Loucy (cell line): Measurements from ENCODE around the gene SH3BP4.

Experiments
- H2AFZ ChIP-seq: fragments of 200-600 bp; sonication (generic); 2 replicates; pipeline ENCODE4 v1.6.0; 2016; ENCODE audit warnings: antibody characterized with exemption, mild to moderate bottlenecking, low read length, moderate library complexity
- H3F3A ChIP-seq: fragments of 200-600 bp; 2 replicates; pipeline ENCODE4 v1.6.0; 2016; ENCODE audit warnings: antibody characterized with exemption, low read depth, mild to moderate bottlenecking
- H3K27me3 ChIP-seq: fragments of 200-600 bp; sonication (generic); 2 replicates; pipeline ENCODE4 v1.6.1; 2014; ENCODE audit warnings: low read length, mild to moderate bottlenecking; ENCODE audit not compliant: insufficient read depth, poor library complexity, severe bottlenecking
- H3K36me3 ChIP-seq: fragments of 200-600 bp; sonication (generic); 2 replicates; pipeline ENCODE4 v1.6.1; 2016; ENCODE audit warnings: low read length; ENCODE audit not compliant: insufficient read depth
- H3K4me1 ChIP-seq: fragments of 200-600 bp; sonication (generic); 2 replicates; pipeline ENCODE4 v1.5.1; 2014; ENCODE audit warnings: low read length, mild to moderate bottlenecking; ENCODE audit not compliant: insufficient read depth, poor library complexity, severe bottlenecking
- H3K4me2 ChIP-seq: fragments of 200-600 bp; sonication (generic); 2 replicates; pipeline ENCODE4 v1.6.0; 2014; ENCODE audit warnings: antibody characterized with exemption, low read length, low read depth, mild to moderate bottlenecking; ENCODE audit not compliant: poor library complexity, severe bottlenecking
- H3K4me3 ChIP-seq: fragments of 200-600 bp; sonication (generic); 2 replicates; pipeline ENCODE4 v1.5.1; 2014; ENCODE audit warnings: low read length, mild to moderate bottlenecking, mixed read lengths; ENCODE audit not compliant: poor library complexity, severe bottlenecking
- H3K79me2 ChIP-seq: fragments of 200-600 bp; sonication (generic); 2 replicates; pipeline ENCODE4 v1.6.1; 2014; ENCODE audit warnings: low read length; ENCODE audit not compliant: insufficient read depth
- H3K9ac ChIP-seq: fragments of 200-600 bp; sonication (generic); 2 replicates; pipeline ENCODE4 v1.6.0; 2014; ENCODE audit warnings: mild to moderate bottlenecking, low read depth, low read length, moderate library complexity; ENCODE audit not compliant: poor library complexity, severe bottlenecking
- H3K9me2 ChIP-seq: fragments of 200-600 bp; sonication (generic); replicated peaks from 2 replicates; pipeline ENCODE4 v1.6.1; 2016; ENCODE audit warnings: low read depth, low read length, mixed read lengths
- H3K9me3 ChIP-seq: fragments of 200-600 bp; sonication (generic); 2 replicates; pipeline ENCODE4 v1.6.1; 2014; ENCODE audit warnings: mild to moderate bottlenecking, antibody characterized with exemption, low read length, low read depth; ENCODE audit not compliant: insufficient read depth
- H4K20me1 ChIP-seq: fragments of 200-600 bp; sonication (generic); 2 replicates; pipeline ENCODE4 v1.6.0; 2014; ENCODE audit warnings: antibody characterized with exemption, low read length, mild to moderate bottlenecking; ENCODE audit not compliant: insufficient read depth, poor library complexity, severe bottlenecking
- EZH2phosphoT487 ChIP-seq: fragments of 200-600 bp; IDR thresholded peaks from 2 replicates; pipeline ENCODE4 v1.6.1; 2018; ENCODE audit warnings: antibody characterized with exemption, mild to moderate bottlenecking, moderate library complexity, borderline replicate concordance
- TF ChIP-seq, protein P1 (sequence below): fragments of 200-600 bp; sonication (generic); conservative IDR thresholded peaks from 2 replicates; pipeline ENCODE4 v1.5.1; 2014; ENCODE audit warnings: mild to moderate bottlenecking, antibody characterized with exemption, low read length

SH3BP4 gene

DNA sequence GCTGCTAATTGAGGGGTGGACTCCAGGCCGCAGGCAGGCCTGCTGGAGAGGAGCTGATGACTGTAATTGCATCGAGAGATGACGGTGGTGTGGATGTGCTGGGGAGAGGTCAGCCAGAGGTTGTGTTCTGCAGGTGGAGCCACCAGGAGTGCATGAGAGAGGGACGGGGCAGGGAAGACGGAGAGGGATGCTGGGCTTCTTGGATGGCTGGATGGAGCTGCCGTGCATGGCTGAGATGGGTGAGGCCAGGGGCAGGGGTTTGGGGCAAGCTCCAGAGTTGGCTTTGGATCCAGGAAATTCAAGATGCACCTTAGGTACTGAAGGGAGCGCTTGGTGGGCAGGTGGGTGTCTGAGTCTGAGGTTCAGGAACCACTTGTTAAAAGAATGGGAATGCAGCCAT lies 77.2 kb downstream of the SH3BP4 start:
- no peaks in the 10 kb centered on the region for H3K27me3 ChIP-seq
- TF ChIP-seq EZH2phosphoT487 = no peak
- TF ChIP-seq, protein P1, sequence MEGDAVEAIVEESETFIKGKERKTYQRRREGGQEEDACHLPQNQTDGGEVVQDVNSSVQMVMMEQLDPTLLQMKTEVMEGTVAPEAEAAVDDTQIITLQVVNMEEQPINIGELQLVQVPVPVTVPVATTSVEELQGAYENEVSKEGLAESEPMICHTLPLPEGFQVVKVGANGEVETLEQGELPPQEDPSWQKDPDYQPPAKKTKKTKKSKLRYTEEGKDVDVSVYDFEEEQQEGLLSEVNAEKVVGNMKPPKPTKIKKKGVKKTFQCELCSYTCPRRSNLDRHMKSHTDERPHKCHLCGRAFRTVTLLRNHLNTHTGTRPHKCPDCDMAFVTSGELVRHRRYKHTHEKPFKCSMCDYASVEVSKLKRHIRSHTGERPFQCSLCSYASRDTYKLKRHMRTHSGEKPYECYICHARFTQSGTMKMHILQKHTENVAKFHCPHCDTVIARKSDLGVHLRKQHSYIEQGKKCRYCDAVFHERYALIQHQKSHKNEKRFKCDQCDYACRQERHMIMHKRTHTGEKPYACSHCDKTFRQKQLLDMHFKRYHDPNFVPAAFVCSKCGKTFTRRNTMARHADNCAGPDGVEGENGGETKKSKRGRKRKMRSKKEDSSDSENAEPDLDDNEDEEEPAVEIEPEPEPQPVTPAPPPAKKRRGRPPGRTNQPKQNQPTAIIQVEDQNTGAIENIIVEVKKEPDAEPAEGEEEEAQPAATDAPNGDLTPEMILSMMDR = no peak
- H2AFZ ChIP-seq = no peak overlapping the region
- no peaks in the 10 kb centered on the region for H4K20me1 ChIP-seq
- H3K9me3 ChIP-seq = no peaks in the 10 kb centered on the region
- no peaks in the 10 kb centered on the region for H3K4me1 ChIP-seq
- no peaks in the 10 kb centered on the region for H3K9me2 ChIP-seq
- H3K79me2 ChIP-seq = no peaks in the 10 kb centered on the region
- H3K9ac ChIP-seq = no peak overlapping the region
- no peaks in the 10 kb centered on the region for H3F3A ChIP-seq
- H3K4me3 ChIP-seq = no peak overlapping the region
- H3K36me3 ChIP-seq = no peaks in the 10 kb centered on the region
- H3K4me2 ChIP-seq = no peak overlapping the region

DNA sequence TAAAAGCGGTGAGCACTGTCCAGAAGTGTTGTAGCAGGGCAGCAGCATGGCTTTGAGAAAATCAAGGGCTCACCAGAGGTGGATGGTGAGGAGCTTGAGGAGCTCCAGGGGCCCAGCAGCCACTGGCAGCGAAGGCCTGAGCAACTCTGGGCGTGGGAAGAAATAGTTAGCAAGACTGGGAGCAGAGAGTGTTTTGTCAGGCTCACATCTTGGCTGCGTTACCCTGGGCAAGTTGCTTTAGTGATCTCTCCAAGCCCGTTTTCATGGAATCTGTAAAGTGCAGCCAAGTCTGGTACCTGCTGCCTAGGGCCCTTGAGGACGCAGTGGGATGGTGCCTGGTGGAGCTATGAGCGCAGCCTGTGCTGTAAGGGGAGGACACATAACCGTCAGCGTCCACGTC lies 78.3 kb downstream of the SH3BP4 start:
- H4K20me1 ChIP-seq = no peaks in the 10 kb centered on the region
- no peaks in the 10 kb centered on the region for H3K79me2 ChIP-seq
- H3K4me3 ChIP-seq = no peak overlapping the region
- no peaks in the 10 kb centered on the region for H3K36me3 ChIP-seq
- no peak overlapping the region for H2AFZ ChIP-seq
- H3K4me1 ChIP-seq = no peaks in the 10 kb centered on the region
- H3K4me2 ChIP-seq = no peak overlapping the region
- no peak overlapping the region for H3K9ac ChIP-seq
- H3F3A ChIP-seq = no peaks in the 10 kb centered on the region
- no peaks in the 10 kb centered on the region for H3K9me2 ChIP-seq
- TF ChIP-seq, protein P1 = no peak
- no peak for TF ChIP-seq EZH2phosphoT487
- H3K9me3 ChIP-seq = no peaks in the 10 kb centered on the region
- H3K27me3 ChIP-seq = no peaks in the 10 kb centered on the region

DNA sequence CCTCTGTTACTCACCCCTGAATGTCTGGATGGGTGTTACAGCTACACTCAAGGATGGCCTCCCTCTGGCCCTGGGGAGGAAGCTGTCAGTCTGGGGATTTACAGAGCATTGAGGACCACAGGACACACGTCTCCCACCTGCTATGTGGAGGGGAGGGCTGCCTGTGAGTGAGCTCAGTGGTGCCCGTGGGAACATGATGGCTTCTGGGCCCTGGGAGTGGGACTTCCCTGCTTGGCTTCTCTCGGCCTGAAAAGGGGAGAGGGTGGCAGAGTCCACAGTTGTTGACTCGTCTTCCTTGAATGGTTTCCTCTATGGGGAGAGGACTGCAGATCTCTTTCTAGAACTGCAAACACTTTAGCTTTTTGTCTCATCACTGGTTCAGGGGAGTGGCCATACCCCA lies 79.1 kb downstream of the SH3BP4 start:
- Histone ChIP-seq H3K4me1 (no peaks in the 10 kb centered on the region), H3K79me2 (no peaks in the 10 kb centered on the region), H3F3A (no peaks in the 10 kb centered on the region), H2AFZ (no peak overlapping the region), H3K9me3 (no peaks in the 10 kb centered on the region), H3K9ac (no peak overlapping the region), H3K4me2 (no peak overlapping the region), H3K9me2 (no peaks in the 10 kb centered on the region), H3K4me3 (no peak overlapping the region), H3K27me3 (no peaks in the 10 kb centered on the region), H3K36me3 (no peaks in the 10 kb centered on the region), H4K20me1 (no peaks in the 10 kb centered on the region)
- TF ChIP-seq EZH2phosphoT487 = no peak
- TF ChIP-seq, protein P1 = no peak
